ENCODE results near the gene WDR33.
A peak's percentile ranks its signal among the peaks of the same experiment; 100 is the strongest.

The WDR33 gene

DNA sequence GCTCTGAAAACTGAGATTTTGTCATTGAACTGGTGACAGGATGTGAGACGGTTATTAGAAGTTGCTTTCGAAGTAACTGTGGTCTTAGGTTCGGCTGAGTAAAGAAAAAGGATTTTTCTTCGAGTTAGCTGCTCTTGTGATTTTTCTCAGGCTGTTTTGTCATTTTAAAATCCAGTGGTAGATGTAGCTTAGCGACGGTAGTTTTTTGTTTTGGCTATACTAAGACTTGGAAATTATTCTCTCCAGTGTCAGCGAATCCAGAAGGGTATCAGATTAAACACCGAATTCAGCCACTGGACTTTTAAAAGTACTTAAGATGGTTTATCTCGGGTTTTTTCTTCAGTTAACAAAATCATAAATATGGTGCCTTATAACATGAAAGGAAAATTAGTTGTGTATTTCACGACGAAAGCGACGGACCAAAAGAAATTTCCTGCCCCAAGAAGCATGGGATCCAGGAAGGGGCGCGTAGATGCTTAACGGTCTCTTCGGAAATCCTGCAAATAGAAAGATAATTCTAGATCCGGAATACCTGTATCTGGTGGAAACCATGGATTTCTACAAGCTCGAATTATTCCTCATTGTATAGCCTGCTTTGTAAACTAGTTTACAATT is 108.5 kb downstream of the WDR33 start:
- no peak for TF ChIP-seq GLIS2 (tag by site-specific recombination; IDR thresholded peaks at IDR 0.05)
- TF ChIP-seq ZNF600 (tag by site-specific recombination; IDR thresholded peaks at IDR 0.05) = peak; percentile 76; the same call in 1 of the 2 replicates
- H3K9me3 ChIP-seq (ENCODE audit: control insufficient read depth, insufficient read depth, low read depth, low read length) = no peaks in the 10 kb centered on the region
- H3K27ac ChIP-seq (ENCODE audit: extremely low read depth, low read depth, low read length) = peak overlapping the region; percentile 95
- no peaks in the 10 kb centered on the region; the same call in 1 of the 2 replicates for H3K4me1 ChIP-seq (ENCODE audit: control insufficient read depth, insufficient read depth, low read length)
- peaks cover 9 to 34% of the 10 kb centered on the region in 2 experiments for H3K36me3 ChIP-seq (ENCODE audit: control insufficient read depth in 2 of 2, insufficient read depth in 1 of 2, low read length in 2 of 2)
- ChIA-PET CTCF (interaction anchor here (0.6 to 0.8 kb wide), 3 partner anchors 52 to 111 kb away, joined by 3 read pairs; no protein-coding TSS in a partner anchor), POLR2A (interaction anchor here (0.7 to 1.9 kb wide), 4 partner anchors 19 to 176 kb away, joined by 3 to 12 read pairs (median 4); partner anchors contain the start of genes IWS1 and LIMS2)
- peak overlapping the region; percentile 60 for H3K4me3 ChIP-seq (ENCODE audit: low read depth, low read length)

DNA sequence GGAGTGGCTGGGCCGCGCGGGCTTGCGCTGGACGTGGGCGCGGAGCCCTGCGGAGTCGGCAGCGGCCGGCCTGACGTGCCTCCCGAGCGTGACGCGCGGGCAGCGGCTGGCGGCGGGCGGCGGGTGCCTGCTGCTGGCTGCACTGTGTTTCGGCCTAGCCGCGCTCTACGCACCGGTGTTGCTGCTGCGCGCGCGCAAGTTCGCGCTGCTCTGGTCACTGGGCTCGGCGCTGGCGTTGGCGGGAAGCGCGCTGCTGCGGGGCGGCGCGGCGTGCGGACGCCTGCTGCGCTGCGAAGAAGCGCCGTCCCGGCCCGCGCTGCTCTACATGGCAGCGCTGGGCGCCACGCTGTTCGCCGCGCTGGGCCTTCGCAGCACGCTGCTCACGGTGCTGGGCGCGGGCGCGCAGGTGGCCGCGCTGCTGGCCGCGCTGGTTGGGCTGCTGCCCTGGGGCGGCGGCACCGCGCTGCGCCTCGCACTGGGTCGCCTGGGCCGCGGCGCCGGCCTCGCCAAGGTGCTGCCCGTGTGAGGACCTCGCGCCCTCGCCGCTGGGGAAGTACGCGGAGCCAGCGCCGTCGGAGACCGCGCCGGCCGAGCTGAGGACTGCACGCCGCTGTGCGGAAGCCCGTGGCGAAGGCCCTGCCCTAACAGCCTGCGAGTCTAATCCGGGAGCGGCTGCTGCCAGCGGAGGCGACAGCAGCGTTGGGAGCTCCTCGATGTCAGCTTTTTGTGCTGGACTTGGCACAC is 109.1 kb downstream of the WDR33 start:
- CTCF ChIA-PET = interaction anchor here (0.6 to 0.8 kb wide), 3 partner anchors 47 to 108 kb away, joined by 3 read pairs; no protein-coding TSS in a partner anchor
- Histone ChIP-seq H3K4me3 (ENCODE audit: low read depth, low read length) (peak overlapping the region; percentile 60), H3K4me1 (ENCODE audit: control insufficient read depth, insufficient read depth, low read length) (no peaks in the 10 kb centered on the region; the same call in 1 of the 2 replicates), H3K36me3 (ENCODE audit: control insufficient read depth in 2 of 2, insufficient read depth in 1 of 2, low read length in 2 of 2) (peaks cover 8 to 29% of the 10 kb centered on the region in 2 experiments), H3K9me3 (ENCODE audit: control insufficient read depth, insufficient read depth, low read depth, low read length) (no peaks in the 10 kb centered on the region), H3K27ac (ENCODE audit: extremely low read depth, low read depth, low read length) (peak overlapping the region; percentile 95)
- POLR2A ChIA-PET = interaction anchor here (0.7 to 1.9 kb wide), 5 partner anchors 19 to 175 kb away, joined by 3 to 12 read pairs (median 4); partner anchors contain the start of genes IWS1 and LIMS2
- TF ChIP-seq ZNF223 (tag by site-specific recombination; IDR thresholded peaks at IDR 0.05) (no peak), ZNF335 (tag by site-specific recombination; conservative IDR thresholded peaks at IDR 0.05) (peak; percentile 48; the same call in 1 of the 2 replicates), ZFP37 (tag by site-specific recombination; IDR thresholded peaks at IDR 0.05) (peak; percentile 58; the same call in 1 of the 2 replicates), ZNF660 (tag by site-specific recombination; IDR thresholded peaks at IDR 0.05) (no peak), OSR2 (tag by site-specific recombination; IDR thresholded peaks at IDR 0.05) (no peak), BCL11A (tag by site-specific recombination; IDR thresholded peaks at IDR 0.05; ENCODE audit: low read depth) (no peak), ZNF658 (tag by site-specific recombination; IDR thresholded peaks at IDR 0.05) (no peak), ZBTB17 (tag by site-specific recombination; IDR thresholded peaks at IDR 0.05) (no peak), ZNF37A (tag by site-specific recombination; IDR thresholded peaks at IDR 0.05) (no peak), ZFP41 (tag by site-specific recombination; IDR thresholded peaks at IDR 0.05; ENCODE audit: borderline replicate concordance) (no peak)
- TF ChIP-seq, protein P1, sequence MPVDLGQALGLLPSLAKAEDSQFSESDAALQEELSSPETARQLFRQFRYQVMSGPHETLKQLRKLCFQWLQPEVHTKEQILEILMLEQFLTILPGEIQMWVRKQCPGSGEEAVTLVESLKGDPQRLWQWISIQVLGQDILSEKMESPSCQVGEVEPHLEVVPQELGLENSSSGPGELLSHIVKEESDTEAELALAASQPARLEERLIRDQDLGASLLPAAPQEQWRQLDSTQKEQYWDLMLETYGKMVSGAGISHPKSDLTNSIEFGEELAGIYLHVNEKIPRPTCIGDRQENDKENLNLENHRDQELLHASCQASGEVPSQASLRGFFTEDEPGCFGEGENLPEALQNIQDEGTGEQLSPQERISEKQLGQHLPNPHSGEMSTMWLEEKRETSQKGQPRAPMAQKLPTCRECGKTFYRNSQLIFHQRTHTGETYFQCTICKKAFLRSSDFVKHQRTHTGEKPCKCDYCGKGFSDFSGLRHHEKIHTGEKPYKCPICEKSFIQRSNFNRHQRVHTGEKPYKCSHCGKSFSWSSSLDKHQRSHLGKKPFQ (tag by site-specific recombination; IDR thresholded peaks at IDR 0.05) = no peak
- TF ChIP-seq, protein P2, sequence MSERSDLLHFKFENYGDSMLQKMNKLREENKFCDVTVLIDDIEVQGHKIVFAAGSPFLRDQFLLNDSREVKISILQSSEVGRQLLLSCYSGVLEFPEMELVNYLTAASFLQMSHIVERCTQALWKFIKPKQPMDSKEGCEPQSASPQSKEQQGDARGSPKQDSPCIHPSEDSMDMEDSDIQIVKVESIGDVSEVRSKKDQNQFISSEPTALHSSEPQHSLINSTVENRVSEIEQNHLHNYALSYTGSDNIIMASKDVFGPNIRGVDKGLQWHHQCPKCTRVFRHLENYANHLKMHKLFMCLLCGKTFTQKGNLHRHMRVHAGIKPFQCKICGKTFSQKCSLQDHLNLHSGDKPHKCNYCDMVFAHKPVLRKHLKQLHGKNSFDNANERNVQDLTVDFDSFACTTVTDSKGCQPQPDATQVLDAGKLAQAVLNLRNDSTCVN (tag by site-specific recombination; optimal IDR thresholded peaks at IDR 0.05) = peak; percentile 76
- TF ChIP-seq, protein P3, sequence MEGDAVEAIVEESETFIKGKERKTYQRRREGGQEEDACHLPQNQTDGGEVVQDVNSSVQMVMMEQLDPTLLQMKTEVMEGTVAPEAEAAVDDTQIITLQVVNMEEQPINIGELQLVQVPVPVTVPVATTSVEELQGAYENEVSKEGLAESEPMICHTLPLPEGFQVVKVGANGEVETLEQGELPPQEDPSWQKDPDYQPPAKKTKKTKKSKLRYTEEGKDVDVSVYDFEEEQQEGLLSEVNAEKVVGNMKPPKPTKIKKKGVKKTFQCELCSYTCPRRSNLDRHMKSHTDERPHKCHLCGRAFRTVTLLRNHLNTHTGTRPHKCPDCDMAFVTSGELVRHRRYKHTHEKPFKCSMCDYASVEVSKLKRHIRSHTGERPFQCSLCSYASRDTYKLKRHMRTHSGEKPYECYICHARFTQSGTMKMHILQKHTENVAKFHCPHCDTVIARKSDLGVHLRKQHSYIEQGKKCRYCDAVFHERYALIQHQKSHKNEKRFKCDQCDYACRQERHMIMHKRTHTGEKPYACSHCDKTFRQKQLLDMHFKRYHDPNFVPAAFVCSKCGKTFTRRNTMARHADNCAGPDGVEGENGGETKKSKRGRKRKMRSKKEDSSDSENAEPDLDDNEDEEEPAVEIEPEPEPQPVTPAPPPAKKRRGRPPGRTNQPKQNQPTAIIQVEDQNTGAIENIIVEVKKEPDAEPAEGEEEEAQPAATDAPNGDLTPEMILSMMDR (tag by site-specific recombination; IDR thresholded peaks at IDR 0.05) = peak; percentile 63
- TF ChIP-seq, protein P4, sequence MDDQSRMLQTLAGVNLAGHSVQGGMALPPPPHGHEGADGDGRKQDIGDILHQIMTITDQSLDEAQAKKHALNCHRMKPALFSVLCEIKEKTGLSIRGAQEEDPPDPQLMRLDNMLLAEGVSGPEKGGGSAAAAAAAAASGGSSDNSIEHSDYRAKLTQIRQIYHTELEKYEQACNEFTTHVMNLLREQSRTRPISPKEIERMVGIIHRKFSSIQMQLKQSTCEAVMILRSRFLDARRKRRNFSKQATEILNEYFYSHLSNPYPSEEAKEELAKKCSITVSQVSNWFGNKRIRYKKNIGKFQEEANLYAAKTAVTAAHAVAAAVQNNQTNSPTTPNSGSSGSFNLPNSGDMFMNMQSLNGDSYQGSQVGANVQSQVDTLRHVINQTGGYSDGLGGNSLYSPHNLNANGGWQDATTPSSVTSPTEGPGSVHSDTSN (CRISPR knock-in tag; IDR thresholded peaks at IDR 0.05) = peak; percentile 74
- TF ChIP-seq, protein P5, sequence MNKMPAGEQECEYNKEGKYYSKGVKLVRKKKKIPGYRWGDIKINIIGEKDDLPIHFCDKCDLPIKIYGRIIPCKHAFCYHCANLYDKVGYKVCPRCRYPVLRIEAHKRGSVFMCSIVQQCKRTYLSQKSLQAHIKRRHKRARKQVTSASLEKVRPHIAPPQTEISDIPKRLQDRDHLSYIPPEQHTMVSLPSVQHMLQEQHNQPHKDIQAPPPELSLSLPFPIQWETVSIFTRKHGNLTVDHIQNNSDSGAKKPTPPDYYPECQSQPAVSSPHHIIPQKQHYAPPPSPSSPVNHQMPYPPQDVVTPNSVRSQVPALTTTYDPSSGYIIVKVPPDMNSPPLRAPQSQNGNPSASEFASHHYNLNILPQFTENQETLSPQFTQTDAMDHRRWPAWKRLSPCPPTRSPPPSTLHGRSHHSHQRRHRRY (tag by site-specific recombination; IDR thresholded peaks at IDR 0.05) = no peak
- TF ChIP-seq, protein P6, sequence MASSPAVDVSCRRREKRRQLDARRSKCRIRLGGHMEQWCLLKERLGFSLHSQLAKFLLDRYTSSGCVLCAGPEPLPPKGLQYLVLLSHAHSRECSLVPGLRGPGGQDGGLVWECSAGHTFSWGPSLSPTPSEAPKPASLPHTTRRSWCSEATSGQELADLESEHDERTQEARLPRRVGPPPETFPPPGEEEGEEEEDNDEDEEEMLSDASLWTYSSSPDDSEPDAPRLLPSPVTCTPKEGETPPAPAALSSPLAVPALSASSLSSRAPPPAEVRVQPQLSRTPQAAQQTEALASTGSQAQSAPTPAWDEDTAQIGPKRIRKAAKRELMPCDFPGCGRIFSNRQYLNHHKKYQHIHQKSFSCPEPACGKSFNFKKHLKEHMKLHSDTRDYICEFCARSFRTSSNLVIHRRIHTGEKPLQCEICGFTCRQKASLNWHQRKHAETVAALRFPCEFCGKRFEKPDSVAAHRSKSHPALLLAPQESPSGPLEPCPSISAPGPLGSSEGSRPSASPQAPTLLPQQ (tag by site-specific recombination; IDR thresholded peaks at IDR 0.05) = no peak
- TF ChIP-seq, protein P7, sequence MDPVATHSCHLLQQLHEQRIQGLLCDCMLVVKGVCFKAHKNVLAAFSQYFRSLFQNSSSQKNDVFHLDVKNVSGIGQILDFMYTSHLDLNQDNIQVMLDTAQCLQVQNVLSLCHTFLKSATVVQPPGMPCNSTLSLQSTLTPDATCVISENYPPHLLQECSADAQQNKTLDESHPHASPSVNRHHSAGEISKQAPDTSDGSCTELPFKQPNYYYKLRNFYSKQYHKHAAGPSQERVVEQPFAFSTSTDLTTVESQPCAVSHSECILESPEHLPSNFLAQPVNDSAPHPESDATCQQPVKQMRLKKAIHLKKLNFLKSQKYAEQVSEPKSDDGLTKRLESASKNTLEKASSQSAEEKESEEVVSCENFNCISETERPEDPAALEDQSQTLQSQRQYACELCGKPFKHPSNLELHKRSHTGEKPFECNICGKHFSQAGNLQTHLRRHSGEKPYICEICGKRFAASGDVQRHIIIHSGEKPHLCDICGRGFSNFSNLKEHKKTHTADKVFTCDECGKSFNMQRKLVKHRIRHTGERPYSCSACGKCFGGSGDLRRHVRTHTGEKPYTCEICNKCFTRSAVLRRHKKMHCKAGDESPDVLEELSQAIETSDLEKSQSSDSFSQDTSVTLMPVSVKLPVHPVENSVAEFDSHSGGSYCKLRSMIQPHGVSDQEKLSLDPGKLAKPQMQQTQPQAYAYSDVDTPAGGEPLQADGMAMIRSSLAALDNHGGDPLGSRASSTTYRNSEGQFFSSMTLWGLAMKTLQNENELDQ (tag by site-specific recombination; IDR thresholded peaks at IDR 0.05; ENCODE audit: low read depth) = no peak

All from HEK293 (cell line).